ENCODE measurements around the gene USP38.

Gene USP38

GRCh38 chr4:143251348-143251747, 66.6 kb downstream of the USP38 start:
- no peak overlapping the region for H3K4me3 ChIP-seq (ENCODE audit: low read depth, low read length)
- no peak for TF ChIP-seq CTCF (IDR thresholded peaks at IDR 0.05; ENCODE audit: low read depth, low read length)

GRCh38 chr4:143251779-143252178, 67.1 kb downstream of the USP38 start:
- TF ChIP-seq CTCF (IDR thresholded peaks at IDR 0.05; ENCODE audit: low read depth, low read length) = no peak
- no peak overlapping the region for H3K4me3 ChIP-seq (ENCODE audit: low read depth, low read length)

- TF ChIP-seq CTCF (IDR thresholded peaks at IDR 0.05; ENCODE audit: low read depth, low read length) = no peak
- H3K4me3 ChIP-seq (ENCODE audit: low read depth, low read length) = no peak overlapping the region
Measured at GRCh38 chr4:143252478-143252877, 67.8 kb downstream of the USP38 start.

GRCh38 chr4:143253166-143253565, 68.4 kb downstream of the USP38 start:
- H3K4me3 ChIP-seq (ENCODE audit: low read depth, low read length) = no peak overlapping the region
- no peak for TF ChIP-seq CTCF (IDR thresholded peaks at IDR 0.05; ENCODE audit: low read depth, low read length)

- no peak overlapping the region for H3K4me3 ChIP-seq (ENCODE audit: low read depth, low read length)
- TF ChIP-seq CTCF (IDR thresholded peaks at IDR 0.05; ENCODE audit: low read depth, low read length) = no peak
Measured at GRCh38 chr4:143254491-143255226, 69.9 kb downstream of the USP38 start.

GRCh38 chr4:143256456-143256855, 71.7 kb downstream of the USP38 start:
- no peak overlapping the region for H3K4me3 ChIP-seq (ENCODE audit: low read depth, low read length)
- TF ChIP-seq CTCF (IDR thresholded peaks at IDR 0.05; ENCODE audit: low read depth, low read length) = no peak

- H3K4me3 ChIP-seq (ENCODE audit: low read depth, low read length) = no peak overlapping the region
- TF ChIP-seq CTCF (IDR thresholded peaks at IDR 0.05; ENCODE audit: low read depth, low read length) = no peak
Measured at GRCh38 chr4:143257356-143257755, 72.6 kb downstream of the USP38 start.

Data from WI38 (cell line).